Sigmoid colon (tissue), 7 donors: ENCODE data around the gene ADAM19. TPM values are rescaled to one million over a fixed set of nuclear protein-coding genes. Genes with fewer than 3 reads are reported as not detected.

Experiments used
- DNase-seq: peaks from one replicate; pipeline ENCODE4 v3.0.0-alpha.2; 2019
- H3K27ac ChIP-seq, 4 donors: fragments of 200-600 bp; sonication (generic); one replicate each; pipeline ENCODE4 v1.5.1; 2016 to 2019; ENCODE audit warnings: mild to moderate bottlenecking in 1 of 4
- H3K27me3 ChIP-seq, 3 donors: fragments of 200-600 bp; sonication (generic); one replicate each; pipeline ENCODE4 v1.5.1; 2019; ENCODE audit warnings: mild to moderate bottlenecking in 1 of 3
- H3K36me3 ChIP-seq, 4 donors: fragments of 200-600 bp; sonication (generic); one replicate each; pipeline ENCODE4 v1.5.1; 2016 to 2019
- H3K4me1 ChIP-seq, 4 donors: fragments of 200-600 bp; sonication (generic); one replicate each; pipeline ENCODE4 v1.5.1; 2017 to 2019
- H3K4me3 ChIP-seq, 4 donors: fragments of 200-600 bp; sonication (generic); one replicate each; pipeline ENCODE4 v1.5.1; 2017 to 2019; ENCODE audit warnings: mild to moderate bottlenecking in 2 of 4, moderate library complexity in 1 of 4
- H3K9me3 ChIP-seq, 4 donors: fragments of 200-600 bp in 3 of 4; sonication (generic) in 3 of 4; one replicate each; pipeline versions ENCODE4 v1.5.1 to v1.6.1; 2013 to 2019
- EP300 ChIP-seq, 4 donors: sonication (generic); formaldehyde crosslinking; IDR thresholded peaks; one replicate each; pipeline ENCODE4 v1.6.1; 2017; ENCODE audit warnings: antibody characterized with exemption in 4 of 4
- POLR2A ChIP-seq, 2 donors: fragments of 450-650 bp; IDR thresholded peaks; one replicate each; pipeline ENCODE4 v1.6.1; 2016; ENCODE audit warnings: antibody characterized with exemption in 2 of 2, mild to moderate bottlenecking in 2 of 2, moderate library complexity in 2 of 2
- POLR2AphosphoS5 ChIP-seq, 4 donors: sonication (generic); formaldehyde crosslinking; IDR thresholded peaks; one replicate each; pipeline ENCODE4 v1.6.1; 2017; ENCODE audit warnings: antibody characterized with exemption in 4 of 4
- WGBS, 2 donors: extraction: QIAGEN DNeasy Blood & Tissue Kit; methylation state at CpG; one replicate each; pipeline ENCODE4 v1.1.7; 2013; 5-methylcytosine and 5-hydroxymethylcytosine counted together
- intact Hi-C: fragments of 100-400 bp; cut with DNase I; formaldehyde crosslinking; loops from one replicate; pipeline ENCODE4 v1.15.1; 2023
- polyA plus RNA-seq, 3 donors: library from polyadenylated mRNA; stranded (reverse); fragments of 200-250 nt; gene quantifications; one replicate each; pipeline ENCODE4 v1.2.3, GENCODE V29; 2013
- total RNA-seq, 4 donors: library from RNA; depleted of rRNA; stranded (reverse); fragments of >200 nt; gene quantifications; one replicate each; pipeline ENCODE4 v1.1.0, GENCODE V29; 2016
- TF ChIP-seq, protein P1 (sequence below), 4 experiments: fragments of 450-650 bp in 3 of 4; fragments of 200-600 bp in 1 of 4; IDR thresholded peaks; one replicate each; pipeline ENCODE4 v1.5.1; 2016 to 2019; ENCODE audit warnings: antibody characterized with exemption in 4 of 4, mild to moderate bottlenecking in 3 of 4, moderate library complexity in 2 of 4
- donor health status: healthy with polysubstance abuse.
- donor health status: Bipolar disorder and iron deficiency.
- donor health status: healthy.

Gene ADAM19
- total and polyA plus RNA-seq, 7 donors: 1.2 to 53.2 (median 18.8) TPM

DNA sequence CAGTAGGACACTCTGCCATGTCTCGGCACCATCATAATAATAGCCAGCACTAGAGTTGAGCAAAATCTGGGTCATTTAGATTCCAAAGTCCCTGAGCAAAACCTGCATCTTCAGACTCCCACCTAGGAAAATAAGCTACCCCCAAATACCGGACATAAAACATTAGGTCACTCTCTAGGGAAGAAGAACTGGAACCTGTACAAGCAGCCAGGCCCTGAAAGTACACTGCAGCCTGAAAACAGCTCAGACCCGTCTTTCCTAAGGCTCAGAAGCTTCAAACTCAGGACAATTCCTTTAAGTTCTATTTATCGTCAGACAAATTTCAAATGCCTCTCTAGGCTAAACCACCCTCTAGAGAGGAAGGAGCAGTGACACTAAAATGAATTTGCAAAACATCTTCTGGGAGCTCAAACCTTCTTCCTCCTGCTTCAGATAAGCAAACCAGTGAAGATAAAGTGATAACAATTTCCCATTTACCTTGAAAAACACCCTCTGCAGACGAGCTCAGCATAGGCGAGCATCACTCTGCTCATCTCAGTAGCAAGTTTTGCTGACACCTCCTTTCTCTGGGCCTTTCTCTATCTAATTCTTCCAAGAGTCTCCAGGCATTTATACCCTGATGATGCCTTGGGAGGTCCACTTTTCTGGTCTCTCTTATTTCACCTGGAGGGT is 34.0 kb downstream of the ADAM19 start:
- intact Hi-C loops: no loop called here
- 54 to 73% methylated on average over 6 of the region's 6 CpGs for whole genome bisulfite sequencing, 2 donors
- peak overlapping the region; percentile 79 to 95 (median 86) for H3K27ac ChIP-seq
- H3K27me3 ChIP-seq: no peaks in the 10 kb centered on the region
- H3K4me1 ChIP-seq: peaks cover 0 to 96% (median 89%) of the 10 kb centered on the region in 4 donors
- peak overlapping the region in 2 of 4 donors; percentile 0 to 7 for H3K4me3 ChIP-seq
- TF ChIP-seq POLR2AphosphoS5 (IDR thresholded peaks at IDR 0.05) (no peak), POLR2A (IDR thresholded peaks at IDR 0.05) (no peak), EP300 (IDR thresholded peaks at IDR 0.05) (no peak)
- TF ChIP-seq, protein P1, sequence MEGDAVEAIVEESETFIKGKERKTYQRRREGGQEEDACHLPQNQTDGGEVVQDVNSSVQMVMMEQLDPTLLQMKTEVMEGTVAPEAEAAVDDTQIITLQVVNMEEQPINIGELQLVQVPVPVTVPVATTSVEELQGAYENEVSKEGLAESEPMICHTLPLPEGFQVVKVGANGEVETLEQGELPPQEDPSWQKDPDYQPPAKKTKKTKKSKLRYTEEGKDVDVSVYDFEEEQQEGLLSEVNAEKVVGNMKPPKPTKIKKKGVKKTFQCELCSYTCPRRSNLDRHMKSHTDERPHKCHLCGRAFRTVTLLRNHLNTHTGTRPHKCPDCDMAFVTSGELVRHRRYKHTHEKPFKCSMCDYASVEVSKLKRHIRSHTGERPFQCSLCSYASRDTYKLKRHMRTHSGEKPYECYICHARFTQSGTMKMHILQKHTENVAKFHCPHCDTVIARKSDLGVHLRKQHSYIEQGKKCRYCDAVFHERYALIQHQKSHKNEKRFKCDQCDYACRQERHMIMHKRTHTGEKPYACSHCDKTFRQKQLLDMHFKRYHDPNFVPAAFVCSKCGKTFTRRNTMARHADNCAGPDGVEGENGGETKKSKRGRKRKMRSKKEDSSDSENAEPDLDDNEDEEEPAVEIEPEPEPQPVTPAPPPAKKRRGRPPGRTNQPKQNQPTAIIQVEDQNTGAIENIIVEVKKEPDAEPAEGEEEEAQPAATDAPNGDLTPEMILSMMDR (IDR thresholded peaks at IDR 0.05): no peak
- H3K36me3 ChIP-seq: peaks cover 0 to 12% (median 5%) of the 10 kb centered on the region in 4 donors
- no peak for DNase-seq
- no peaks in the 10 kb centered on the region for H3K9me3 ChIP-seq

DNA sequence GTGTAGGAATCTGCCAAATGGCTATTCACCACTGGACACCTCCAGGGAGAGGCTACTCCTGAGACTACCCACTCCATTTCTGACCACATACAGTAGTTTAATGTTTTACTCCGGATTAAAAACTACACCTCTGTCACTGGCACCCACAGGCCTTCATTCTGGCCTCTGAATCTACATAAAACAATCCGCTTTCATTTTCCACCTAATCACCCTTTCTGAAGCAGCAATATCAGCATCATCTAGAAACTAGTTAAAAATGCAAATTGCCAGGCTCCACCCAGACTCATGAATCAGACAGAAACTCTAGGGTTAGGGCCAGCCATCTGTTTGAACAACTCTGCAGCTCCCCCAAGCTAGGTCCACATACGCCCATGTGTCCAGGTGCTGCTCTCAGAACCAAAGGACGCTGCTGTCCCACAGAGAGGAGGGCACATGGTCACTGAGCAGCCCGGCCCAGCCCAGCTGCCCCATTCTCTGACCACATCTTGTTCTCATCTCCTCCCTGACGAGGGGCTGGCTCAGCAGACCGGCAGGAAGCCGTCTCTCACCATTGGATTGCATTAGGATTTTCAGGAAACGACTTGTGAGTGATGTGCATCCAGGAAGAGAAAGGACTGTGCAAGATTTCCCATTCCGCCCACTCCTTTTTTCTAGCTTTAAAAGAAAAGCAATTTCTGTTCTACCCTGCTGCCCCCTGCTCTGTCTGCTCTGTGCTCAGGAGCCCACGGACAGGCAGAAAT is 34.7 kb downstream of the ADAM19 start:
- peak overlapping the region; percentile 79 to 95 (median 86) for H3K27ac ChIP-seq
- H3K4me1 ChIP-seq: peaks cover 0 to 96% (median 88%) of the 10 kb centered on the region in 4 donors
- no peaks in the 10 kb centered on the region for H3K27me3 ChIP-seq
- peaks cover 0 to 19% (median 10%) of the 10 kb centered on the region in 4 donors for H3K36me3 ChIP-seq
- intact Hi-C loops: no loop called here
- H3K4me3 ChIP-seq: peak overlapping the region in 2 of 4 donors; percentile 0 to 7
- TF ChIP-seq EP300 (IDR thresholded peaks at IDR 0.05): no peak
- peak in 3 of 4 donors; percentile 23 to 54 (median 53) for TF ChIP-seq POLR2AphosphoS5 (IDR thresholded peaks at IDR 0.05)
- TF ChIP-seq, protein P1 (IDR thresholded peaks at IDR 0.05): no peak
- no peak for TF ChIP-seq POLR2A (IDR thresholded peaks at IDR 0.05)
- 57 to 69% methylated on average over 11 of the region's 11 CpGs for WGBS, 2 donors
- no peaks in the 10 kb centered on the region for H3K9me3 ChIP-seq
- DNase-seq: peak; percentile 82

DNA sequence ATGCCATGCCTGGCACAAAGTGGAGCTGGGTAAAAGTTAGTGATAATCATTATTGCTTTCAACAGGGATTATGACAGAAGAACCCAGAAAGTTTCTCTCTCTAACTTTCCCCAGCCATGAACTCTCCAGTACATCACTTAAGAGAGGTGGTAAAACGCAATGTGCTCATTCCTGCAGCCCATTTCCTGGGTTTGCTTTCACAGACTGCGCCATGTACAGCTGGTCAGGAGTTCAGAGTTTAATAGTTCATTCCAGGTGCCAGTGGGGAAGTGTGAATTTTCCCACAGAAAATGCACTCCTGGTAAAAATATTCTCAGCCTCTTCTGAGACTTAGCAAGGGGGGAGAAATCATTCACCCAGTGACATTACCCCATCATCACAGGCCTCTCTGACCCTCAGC is 35.5 kb downstream of the ADAM19 start:
- Histone ChIP-seq H3K36me3 (peaks cover 0 to 24% (median 14%) of the 10 kb centered on the region in 4 donors), H3K4me1 (peaks cover 0 to 96% (median 88%) of the 10 kb centered on the region in 4 donors), H3K4me3 (no peak overlapping the region), H3K9me3 (no peaks in the 10 kb centered on the region), H3K27me3 (no peaks in the 10 kb centered on the region), H3K27ac (peak overlapping the region; percentile 79 to 95 (median 86))
- TF ChIP-seq POLR2AphosphoS5 (IDR thresholded peaks at IDR 0.05) (no peak), POLR2A (IDR thresholded peaks at IDR 0.05) (no peak), EP300 (IDR thresholded peaks at IDR 0.05) (no peak)
- TF ChIP-seq, protein P1 (IDR thresholded peaks at IDR 0.05): no peak
- no peak for DNase-seq
- 84 to 86% methylated on average over 2 of the region's 2 CpGs for whole genome bisulfite sequencing, 2 donors
- intact Hi-C loops: no loop called here

DNA sequence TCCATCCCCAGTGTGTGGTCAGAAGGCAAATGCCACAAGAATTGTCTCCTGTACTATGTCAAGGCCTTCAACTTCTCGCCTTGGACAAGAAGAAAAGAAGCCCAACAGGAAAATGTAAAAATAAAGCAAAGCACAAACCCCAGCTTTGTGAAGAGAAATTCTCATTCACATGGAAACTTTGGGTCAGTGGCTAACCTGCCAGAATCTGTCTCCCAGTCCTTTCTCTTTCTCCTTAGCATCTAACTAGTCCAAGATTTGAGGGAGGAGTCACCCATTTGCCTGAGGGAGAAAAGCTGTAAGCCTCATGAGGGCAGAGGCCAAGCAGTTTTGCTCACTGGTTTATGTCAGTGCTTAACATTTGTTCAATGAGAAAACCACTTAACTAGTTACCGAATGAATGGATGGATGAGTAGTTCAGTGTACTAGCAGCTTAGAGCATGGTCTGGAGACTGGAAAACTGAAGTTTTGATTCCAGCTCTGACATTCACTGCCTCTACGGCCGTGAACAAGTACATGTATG is 36.0 kb downstream of the ADAM19 start:
- Histone ChIP-seq H3K4me1 (peaks cover 0 to 96% (median 88%) of the 10 kb centered on the region in 4 donors), H3K27me3 (no peaks in the 10 kb centered on the region), H3K36me3 (peaks cover 0 to 24% (median 14%) of the 10 kb centered on the region in 4 donors), H3K27ac (peak overlapping the region; percentile 79 to 95 (median 86)), H3K4me3 (no peak overlapping the region), H3K9me3 (no peaks in the 10 kb centered on the region)
- no peak for DNase-seq
- TF ChIP-seq POLR2A (IDR thresholded peaks at IDR 0.05) (no peak), POLR2AphosphoS5 (IDR thresholded peaks at IDR 0.05) (peak in 1 of 4 donors; percentile 12)
- 77 to 85% methylated on average over 4 of the region's 4 CpGs for WGBS, 2 donors
- intact Hi-C loops: no loop called here

DNA sequence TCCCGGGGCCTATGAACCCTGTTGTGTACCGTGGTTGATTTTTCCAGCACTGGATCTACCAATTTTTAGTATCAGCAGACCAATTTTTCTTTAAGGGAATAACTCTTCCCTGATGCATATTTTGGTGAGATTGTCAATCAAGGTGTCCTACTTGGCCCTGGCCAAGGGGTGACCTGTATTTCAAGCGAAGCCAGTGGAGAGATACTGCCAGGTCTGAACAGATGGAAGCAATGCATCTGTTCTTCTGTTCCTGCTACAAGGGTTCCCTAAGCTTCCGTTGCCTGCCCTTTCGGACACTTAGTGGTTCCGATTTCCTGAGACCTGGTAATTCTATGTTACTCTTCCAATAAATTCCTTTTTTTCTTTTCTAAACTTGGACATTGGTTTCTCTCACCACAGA is 37.3 kb downstream of the ADAM19 start:
- no peak for DNase-seq
- peaks cover 0 to 96% (median 87%) of the 10 kb centered on the region in 4 donors for H3K4me1 ChIP-seq
- TF ChIP-seq POLR2A (IDR thresholded peaks at IDR 0.05) (no peak), EP300 (IDR thresholded peaks at IDR 0.05) (no peak)
- peaks cover 0 to 28% (median 16%) of the 10 kb centered on the region in 4 donors for H3K36me3 ChIP-seq
- H3K27me3 ChIP-seq: no peaks in the 10 kb centered on the region
- WGBS, 2 donors: 95 to 96% methylated on average over 6 of the region's 6 CpGs
- no peak overlapping the region for H3K4me3 ChIP-seq
- intact Hi-C loops: no loop called here
- peak overlapping the region; percentile 79 to 95 (median 86) for H3K27ac ChIP-seq
- H3K9me3 ChIP-seq: no peaks in the 10 kb centered on the region
